LNCaP clone FGC (cell line): Measurements from ENCODE around the gene PNPLA2.
A peak's percentile ranks its signal among the peaks of the same experiment; 100 is the strongest.

Source experiments
- DNase-seq: peaks from one replicate; pipeline ENCODE4 v3.0.0-alpha.2; 2011; ENCODE audit warnings: low read depth
- H3K4me3 ChIP-seq: 2 replicates; pipeline ENCODE4 v1.5.1; 2011; ENCODE audit warnings: mild to moderate bottlenecking, low read depth, low read length, control low read depth
- CTCF ChIP-seq: IDR thresholded peaks from 2 replicates; pipeline ENCODE4 v1.5.1; 2012; ENCODE audit warnings: mild to moderate bottlenecking; ENCODE audit not compliant: control insufficient read depth, insufficient read depth; ENCODE audit errors: extremely low read depth

Gene PNPLA2

DNA sequence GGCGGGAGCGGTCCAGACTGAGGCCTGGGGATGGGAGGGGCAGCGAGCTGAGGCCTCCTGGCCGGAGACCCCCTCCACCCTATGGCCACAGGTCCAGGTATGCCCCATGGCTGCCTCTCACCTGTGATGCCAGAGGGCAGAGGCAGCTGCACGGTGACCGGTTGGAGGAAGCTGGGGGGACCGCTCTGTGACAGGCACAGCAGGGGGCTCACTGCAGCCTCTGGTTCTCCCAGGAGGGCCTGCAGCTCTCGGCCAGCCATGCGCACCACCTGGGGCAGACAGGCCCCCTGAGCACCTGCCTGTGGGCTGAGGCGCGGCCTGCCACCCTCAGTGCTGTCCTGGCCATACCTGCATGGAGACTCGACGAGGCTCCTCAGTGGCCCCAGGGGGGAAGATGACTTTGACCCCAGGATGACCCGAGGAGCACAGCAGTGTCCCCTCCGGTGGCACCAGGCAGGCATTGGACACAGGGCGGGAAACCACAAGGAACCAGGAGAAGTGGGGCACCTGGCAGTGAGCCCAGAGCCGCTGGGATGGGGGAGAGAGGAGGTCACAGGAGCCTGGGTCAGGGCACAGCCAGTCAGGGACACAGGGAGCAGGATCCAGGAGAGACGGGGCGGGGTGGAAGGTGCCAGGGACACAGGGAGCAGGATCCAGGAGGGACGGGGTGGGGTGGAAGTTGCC lies 17.5 kb upstream of the PNPLA2 start:
- DNase-seq = no peak
- no peak overlapping the region for H3K4me3 ChIP-seq
- no peak for TF ChIP-seq CTCF

- DNase-seq = no peak
- no peak for TF ChIP-seq CTCF
- no peak overlapping the region for H3K4me3 ChIP-seq
Observed at GRCh38 chr11:802018-802617, 16.6 kb upstream of the PNPLA2 start.

- no peak for TF ChIP-seq CTCF
- DNase-seq = no peak
- H3K4me3 ChIP-seq = no peak overlapping the region
Observed at GRCh38 chr11:802693-803466, 15.8 kb upstream of the PNPLA2 start.

DNA sequence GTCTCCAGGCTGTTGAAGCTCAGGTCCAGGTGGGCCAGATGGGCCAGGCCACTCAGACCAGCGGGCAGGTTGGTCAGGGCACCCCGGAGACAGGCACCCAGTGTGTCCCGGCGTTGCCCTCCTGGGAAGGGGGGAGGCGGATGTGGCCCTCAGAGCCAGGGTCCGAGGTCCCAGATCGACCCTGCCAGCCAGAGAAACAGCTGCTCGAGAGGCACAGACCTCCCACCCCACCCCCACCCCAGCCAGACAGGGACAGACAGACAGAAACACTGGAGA lies 15.3 kb upstream of the PNPLA2 start:
- no peak overlapping the region for H3K4me3 ChIP-seq
- no peak for TF ChIP-seq CTCF
- no peak for DNase-seq

DNA sequence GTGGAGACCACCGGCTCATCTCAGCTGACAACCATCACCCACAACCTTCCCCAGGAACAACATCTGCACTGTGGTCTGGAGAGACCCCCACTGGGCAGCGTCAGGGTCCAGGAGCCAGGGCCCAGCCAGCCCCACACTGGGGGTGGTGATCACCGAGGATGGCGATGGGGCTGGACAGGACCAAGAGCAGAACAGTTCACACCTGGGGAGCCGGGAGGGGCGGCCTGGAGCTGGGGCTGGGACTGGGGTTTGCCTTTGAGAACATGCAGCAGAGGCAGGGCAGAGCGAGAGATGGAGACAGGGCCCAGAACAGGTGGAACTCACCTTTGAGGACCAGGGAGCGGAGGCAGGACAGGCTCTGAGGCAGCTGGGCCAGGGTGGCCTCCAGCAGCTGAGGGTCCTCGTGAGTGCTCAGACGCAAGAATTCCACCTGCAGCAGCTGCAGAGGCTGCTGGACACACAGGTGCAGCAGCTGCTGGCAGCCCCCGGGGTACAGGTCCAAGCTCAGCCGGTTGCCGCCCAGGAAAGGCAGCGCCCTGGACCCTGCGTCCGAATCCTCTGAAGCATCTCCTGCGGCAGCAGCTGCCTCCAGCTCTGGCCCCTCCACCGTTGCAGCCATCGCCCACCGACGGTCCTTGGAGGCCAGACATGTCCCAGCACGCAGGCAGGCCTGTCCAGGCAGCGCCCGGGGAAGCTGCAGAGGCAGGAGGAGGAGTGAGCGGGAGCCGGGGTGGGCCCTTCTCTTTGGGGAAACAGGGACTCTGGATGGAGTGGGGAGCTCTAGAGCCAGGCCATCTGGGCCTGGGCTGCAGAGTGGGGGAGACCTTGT lies 14.7 kb upstream of the PNPLA2 start:
- DNase-seq = no peak
- TF ChIP-seq CTCF = no peak

DNA sequence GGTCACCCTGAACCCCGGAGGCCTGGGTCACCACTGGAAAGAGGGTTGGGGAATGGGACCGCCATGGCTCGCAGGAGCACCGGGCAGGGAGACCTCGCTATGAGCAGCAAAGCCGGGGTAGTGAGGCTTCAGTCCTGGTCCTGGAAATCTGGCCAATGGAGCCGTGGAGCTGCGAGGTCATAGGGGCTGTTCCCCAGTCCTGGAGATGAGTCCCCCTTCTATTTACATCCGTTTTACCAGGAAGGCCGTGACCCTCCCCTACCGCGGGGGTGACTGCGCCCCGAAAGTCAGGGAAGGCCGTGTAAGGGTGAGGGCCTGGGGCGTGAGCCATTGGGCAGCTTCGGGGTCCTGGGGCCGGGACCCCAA lies 14.1 kb upstream of the PNPLA2 start:
- H3K4me3 ChIP-seq = peak overlapping the region; percentile 74
- no peak for TF ChIP-seq CTCF
- no peak for DNase-seq

More for the DNA sequence above, 14.7 kb upstream of the PNPLA2 start:
- H3K4me3 ChIP-seq = peak overlapping the region; percentile 74
